Endodermal cell (in vitro differentiated cells): ENCODE measurements around the gene PAX7. TPM values are rescaled to one million over a fixed set of nuclear protein-coding genes. Genes with fewer than 3 reads are reported as not detected.

ENCODE experiments used
- DNase-seq: peaks from one replicate; pipeline ENCODE4 v3.0.0-alpha.2; 2017
- H3K27ac ChIP-seq: 2 replicates; pipeline ENCODE4 v1.5.1; 2013; ENCODE audit warnings: mild to moderate bottlenecking, low read depth, low read length, moderate library complexity
- H3K27me3 ChIP-seq: 2 replicates; pipeline ENCODE4 v1.6.1; 2013; ENCODE audit warnings: mild to moderate bottlenecking, low read length, moderate library complexity; ENCODE audit not compliant: insufficient read depth, control insufficient read depth, poor library complexity, severe bottlenecking
- H3K36me3 ChIP-seq: 2 replicates; pipeline ENCODE4 v1.7.0; 2013; ENCODE audit warnings: mild to moderate bottlenecking, low read length, moderate library complexity; ENCODE audit not compliant: control insufficient read depth, insufficient read depth
- H3K4me1 ChIP-seq: one replicate; pipeline ENCODE4 v1.7.0; 2013; ENCODE audit warnings: low read length; ENCODE audit not compliant: control insufficient read depth, insufficient read depth
- H3K4me3 ChIP-seq: 2 replicates; pipeline ENCODE4 v1.5.1; 2013; ENCODE audit warnings: mild to moderate bottlenecking, low read length, moderate library complexity
- H3K9ac ChIP-seq: 2 replicates; pipeline ENCODE4 v1.6.1; 2013; ENCODE audit warnings: mild to moderate bottlenecking, low read length, moderate library complexity; ENCODE audit not compliant: poor library complexity, severe bottlenecking; ENCODE audit errors: extremely low read depth
- H3K9me3 ChIP-seq: 2 replicates; pipeline ENCODE4 v1.6.1; 2013; ENCODE audit warnings: mild to moderate bottlenecking, low read length, moderate library complexity; ENCODE audit not compliant: control insufficient read depth
- H3K27ac Mint-ChIP-seq: 2 replicates; pipeline ENCODE4 v1.8.0; 2020; ENCODE audit warnings: mixed read lengths
- H3K27me3 Mint-ChIP-seq: 2 replicates; pipeline ENCODE4 v1.8.0; 2021; ENCODE audit warnings: mild to moderate bottlenecking, mixed read lengths; ENCODE audit not compliant: insufficient read depth
- H3K36me3 Mint-ChIP-seq: 2 replicates; pipeline ENCODE4 v1.8.0; 2020; ENCODE audit warnings: low read depth, mixed read lengths
- H3K4me1 Mint-ChIP-seq: 2 replicates; pipeline ENCODE4 v1.8.0; 2020; ENCODE audit warnings: mixed read lengths
- H3K4me3 Mint-ChIP-seq: 2 replicates; pipeline ENCODE4 v1.8.0; 2020; ENCODE audit warnings: mild to moderate bottlenecking, moderate library complexity, mixed read lengths
- H3K9me3 Mint-ChIP-seq: 2 replicates; pipeline ENCODE4 v1.8.0; 2020; ENCODE audit warnings: mild to moderate bottlenecking, mixed read lengths
- WGBS, 2 experiments: methylation state at CpG; one replicate each; pipeline versions ENCODE4 v1.1.5 to v1.1.7; 2013; ENCODE audit warnings: missing lambda C conversion rate in 2 of 2, mixed read lengths in 1 of 2; ENCODE audit not compliant: insufficient coverage in 1 of 2, insufficient read length in 1 of 2; 5-methylcytosine and 5-hydroxymethylcytosine counted together
- total RNA-seq, 2 donors: library from RNA; stranded (reverse); fragmentation: NEBNext Ultra II Directional in 1 of 2; extraction: Animal tissue kit (Norgen Biotek cat#: 25700) in 1 of 2; gene quantifications; 2 replicates in 1 of 2; 3 replicates in 1 of 2; pipeline ENCODE4 v1.2.1, GENCODE V29; 2021
- TF ChIP-seq, protein P1 (sequence below): fragments of 200-600 bp; sonication (generic); conservative IDR thresholded peaks from 2 replicates; pipeline ENCODE4 v1.5.0; 2021; ENCODE audit warnings: antibody characterized with exemption, mild to moderate bottlenecking

Gene PAX7
- total RNA-seq, 2 donors from 2014 or later, result 2.2 to 2.4 TPM

GRCh38 chr1:18739408-18739807 is 108.8 kb downstream of the PAX7 start:
- no peaks in the 10 kb centered on the region for H3K4me1 ChIP-seq
- H3K9ac ChIP-seq, result no peak overlapping the region
- H3K36me3 ChIP-seq, result no peaks in the 10 kb centered on the region
- H3K27me3 ChIP-seq, result no peaks in the 10 kb centered on the region
- Mint-ChIP-seq H3K36me3 (no peaks in the 10 kb centered on the region), H3K4me1 (peaks cover 3% of the 10 kb centered on the region), H3K27me3 (peaks cover 47% of the 10 kb centered on the region), H3K4me3 (no peak overlapping the region), H3K27ac (no peak overlapping the region), H3K9me3 (no peaks in the 10 kb centered on the region)
- no peaks in the 10 kb centered on the region for H3K9me3 ChIP-seq
- 88 to 90% methylated on average over 3 to 6 of the region's 6 CpGs for WGBS, 2 experiments
- TF ChIP-seq, protein P1, sequence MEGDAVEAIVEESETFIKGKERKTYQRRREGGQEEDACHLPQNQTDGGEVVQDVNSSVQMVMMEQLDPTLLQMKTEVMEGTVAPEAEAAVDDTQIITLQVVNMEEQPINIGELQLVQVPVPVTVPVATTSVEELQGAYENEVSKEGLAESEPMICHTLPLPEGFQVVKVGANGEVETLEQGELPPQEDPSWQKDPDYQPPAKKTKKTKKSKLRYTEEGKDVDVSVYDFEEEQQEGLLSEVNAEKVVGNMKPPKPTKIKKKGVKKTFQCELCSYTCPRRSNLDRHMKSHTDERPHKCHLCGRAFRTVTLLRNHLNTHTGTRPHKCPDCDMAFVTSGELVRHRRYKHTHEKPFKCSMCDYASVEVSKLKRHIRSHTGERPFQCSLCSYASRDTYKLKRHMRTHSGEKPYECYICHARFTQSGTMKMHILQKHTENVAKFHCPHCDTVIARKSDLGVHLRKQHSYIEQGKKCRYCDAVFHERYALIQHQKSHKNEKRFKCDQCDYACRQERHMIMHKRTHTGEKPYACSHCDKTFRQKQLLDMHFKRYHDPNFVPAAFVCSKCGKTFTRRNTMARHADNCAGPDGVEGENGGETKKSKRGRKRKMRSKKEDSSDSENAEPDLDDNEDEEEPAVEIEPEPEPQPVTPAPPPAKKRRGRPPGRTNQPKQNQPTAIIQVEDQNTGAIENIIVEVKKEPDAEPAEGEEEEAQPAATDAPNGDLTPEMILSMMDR, result no peak
- peak; percentile 28 for DNase-seq
- H3K4me3 ChIP-seq, result no peak overlapping the region
- no peak overlapping the region for H3K27ac ChIP-seq

DNA sequence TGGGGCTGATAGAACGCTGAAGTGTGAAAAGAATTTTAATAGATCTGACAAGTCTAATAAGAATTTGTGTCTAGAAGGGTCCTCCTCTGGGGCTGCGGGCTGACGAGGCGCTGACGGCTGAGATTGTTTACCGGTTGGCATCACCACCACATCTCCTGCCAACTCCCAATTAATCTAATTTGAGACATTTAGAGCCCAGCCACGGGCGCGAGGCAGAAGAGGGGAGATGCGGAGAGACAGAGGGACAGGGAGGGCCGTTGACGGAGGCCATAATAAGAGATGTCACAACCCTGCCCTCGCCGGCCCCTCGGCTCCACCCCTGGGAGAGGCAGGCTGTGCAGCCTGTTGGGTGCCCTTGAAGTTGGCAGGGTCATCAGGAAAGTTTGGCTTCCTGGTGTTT is 109.3 kb downstream of the PAX7 start:
- Mint-ChIP-seq H3K4me3 (no peak overlapping the region), H3K36me3 (no peaks in the 10 kb centered on the region), H3K27me3 (peaks cover 47% of the 10 kb centered on the region), H3K4me1 (no peaks in the 10 kb centered on the region), H3K27ac (no peak overlapping the region), H3K9me3 (no peaks in the 10 kb centered on the region)
- H3K36me3 ChIP-seq, result no peaks in the 10 kb centered on the region
- TF ChIP-seq, protein P1, result no peak
- no peak overlapping the region for H3K9ac ChIP-seq
- WGBS, 2 experiments, result 90 to 95% methylated on average over 6 to 15 of the region's 15 CpGs
- peak; percentile 35 for DNase-seq
- H3K4me3 ChIP-seq, result no peak overlapping the region
- no peak overlapping the region for H3K27ac ChIP-seq
- no peaks in the 10 kb centered on the region for H3K9me3 ChIP-seq
- no peaks in the 10 kb centered on the region for H3K27me3 ChIP-seq
- H3K4me1 ChIP-seq, result no peaks in the 10 kb centered on the region

DNA sequence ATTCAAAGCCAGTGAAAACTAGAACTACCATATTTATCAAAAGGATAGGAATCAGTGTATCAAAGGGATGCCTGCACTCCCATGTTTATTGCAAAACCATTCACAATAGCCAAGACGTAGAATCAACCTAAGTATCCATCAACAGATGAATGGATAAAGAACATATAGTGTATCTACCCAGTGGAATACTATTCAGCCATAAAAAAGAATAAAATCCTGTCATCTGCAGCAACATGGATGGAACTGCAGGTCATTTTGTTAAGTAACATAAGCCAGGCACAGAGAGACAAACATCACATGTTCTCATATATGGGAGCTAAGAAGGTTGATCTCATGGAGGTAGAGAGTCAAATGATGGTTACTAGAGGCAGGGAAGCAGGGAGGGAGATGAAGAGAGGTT is 110.0 kb downstream of the PAX7 start:
- H3K36me3 ChIP-seq, result no peaks in the 10 kb centered on the region
- no peak overlapping the region for H3K27ac Mint-ChIP-seq
- no peaks in the 10 kb centered on the region for H3K9me3 ChIP-seq
- no peak overlapping the region for H3K9ac ChIP-seq
- H3K27me3 Mint-ChIP-seq, result peaks cover 46% of the 10 kb centered on the region
- no peaks in the 10 kb centered on the region for H3K9me3 Mint-ChIP-seq
- no peak overlapping the region for H3K4me3 Mint-ChIP-seq
- TF ChIP-seq, protein P1, result no peak
- no peaks in the 10 kb centered on the region for H3K4me1 Mint-ChIP-seq
- DNase-seq, result no peak
- 92% methylated on average over 1 of the region's 1 CpG; no CpG with 5 or more reads in 1 of the 2 experiments for WGBS, 2 experiments
- H3K4me3 ChIP-seq, result no peak overlapping the region
- no peaks in the 10 kb centered on the region for H3K4me1 ChIP-seq
- H3K27ac ChIP-seq, result no peak overlapping the region
- H3K27me3 ChIP-seq, result no peaks in the 10 kb centered on the region
- no peaks in the 10 kb centered on the region for H3K36me3 Mint-ChIP-seq
